ENCODE results near the gene CC2D1A.

The CC2D1A gene
- total RNA-seq, result 34.3 to 52.1 (median 41.3) reads per million in 9 experiments

- Mint-ChIP-seq H3K9me3 (no peaks in the 10 kb centered on the region), H3K4me1 (ENCODE audit: low read depth in 2 of 2) (peaks cover 14 to 16% of the 10 kb centered on the region in 2 donors), H3K27me3 (no peaks in the 10 kb centered on the region), H3K36me3 (ENCODE audit: insufficient read depth) (peaks cover 19% of the 10 kb centered on the region), H3K27ac (peak within 1 kb of the TSS; percentile 68 to 86), H3K4me3 (peak within 1 kb of the TSS; percentile 85 to 87)
- DNase-seq (peak; percentile 93 to 95 (median 93)), ATAC-seq (replicated peaks) (peak; percentile 99)
These were observed at the start of gene CC2D1A, which contains the start of gene BRME1 for GRCh38 chr19:13905634-13906520. Gene CC2D1A, plus strand, starts transcription at chr19:13906201. Its CDS starts 241 bp downstream, at chr19:13906442. Gene BRME1, minus strand, starts transcription at chr19:13906117. Its CDS starts 1,225 bp downstream, at chr19:13904892.

GRCh38 chr19:13856497-13856896, 49.5 kb upstream of the CC2D1A start:
- Mint-ChIP-seq H3K27ac (no peak overlapping the region), H3K4me3 (no peak overlapping the region), H3K27me3 (no peaks in the 10 kb centered on the region)

GRCh38 chr19:13859361-13859880, 46.6 kb upstream of the CC2D1A start:
- Mint-ChIP-seq H3K4me3 (peak overlapping the region; percentile 37 to 93), H3K4me1 (ENCODE audit: low read depth in 2 of 2) (peaks cover 25 to 28% of the 10 kb centered on the region in 2 donors), H3K36me3 (ENCODE audit: insufficient read depth) (peaks cover 21% of the 10 kb centered on the region), H3K27ac (no peak overlapping the region), H3K9me3 (no peaks in the 10 kb centered on the region), H3K27me3 (peaks cover 9 to 10% of the 10 kb centered on the region in 2 donors)
- ATAC-seq (replicated peaks), result no peak
- DNase-seq, result no peak

More at GRCh38 chr19:13856497-13856896, 49.5 kb upstream of the CC2D1A start:
- Mint-ChIP-seq H3K36me3 (ENCODE audit: insufficient read depth) (peaks cover 7% of the 10 kb centered on the region), H3K4me1 (ENCODE audit: low read depth in 2 of 2) (peaks cover 8 to 9% of the 10 kb centered on the region in 2 donors), H3K9me3 (no peaks in the 10 kb centered on the region)
- DNase-seq (no peak), ATAC-seq (replicated peaks) (no peak)

- Mint-ChIP-seq H3K9me3 (no peaks in the 10 kb centered on the region), H3K4me3 (peak overlapping the region; percentile 93 to 95), H3K27me3 (peaks cover 15% of the 10 kb centered on the region in 2 donors), H3K36me3 (ENCODE audit: insufficient read depth) (peaks cover 21% of the 10 kb centered on the region), H3K27ac (peak overlapping the region; percentile 100), H3K4me1 (ENCODE audit: low read depth in 2 of 2) (peaks cover 28 to 31% of the 10 kb centered on the region in 2 donors)
- DNase-seq (no peak), ATAC-seq (replicated peaks) (no peak)
These were observed 45.2 kb upstream of the CC2D1A start for GRCh38 chr19:13860679-13861391.

GRCh38 chr19:13861392-13861713, 44.6 kb upstream of the CC2D1A start:
- no peaks in the 10 kb centered on the region for H3K9me3 Mint-ChIP-seq
- no peak for DNase-seq
- H3K27me3 Mint-ChIP-seq, result peaks cover 18 to 20% of the 10 kb centered on the region in 2 donors
- peak overlapping the region; percentile 100 for H3K27ac Mint-ChIP-seq
- ATAC-seq (replicated peaks), result peak; percentile 40
- H3K4me3 Mint-ChIP-seq, result peak overlapping the region; percentile 93 to 95
- H3K4me1 Mint-ChIP-seq (ENCODE audit: low read depth in 2 of 2), result peaks cover 30 to 35% of the 10 kb centered on the region in 2 donors
- peaks cover 21% of the 10 kb centered on the region for H3K36me3 Mint-ChIP-seq (ENCODE audit: insufficient read depth)

GRCh38 chr19:13861714-13862531, 44.1 kb upstream of the CC2D1A start:
- ATAC-seq (replicated peaks) (peak; percentile 88), DNase-seq (peak; percentile 83 to 86 (median 86))
- H3K27me3 Mint-ChIP-seq, result peaks cover 24 to 25% of the 10 kb centered on the region in 2 donors
- H3K9me3 Mint-ChIP-seq, result no peaks in the 10 kb centered on the region
- H3K27ac Mint-ChIP-seq, result peak overlapping the region; percentile 100
- peak overlapping the region; percentile 93 to 95 for H3K4me3 Mint-ChIP-seq
- H3K4me1 Mint-ChIP-seq (ENCODE audit: low read depth in 2 of 2), result peaks cover 33 to 40% of the 10 kb centered on the region in 2 donors
- H3K36me3 Mint-ChIP-seq (ENCODE audit: insufficient read depth), result peaks cover 21% of the 10 kb centered on the region

- H3K4me3 Mint-ChIP-seq, result peak overlapping the region; percentile 57 to 93
- ATAC-seq (replicated peaks) (no peak), DNase-seq (peak in 1 of 3 experiments; percentile 14)
- H3K9me3 Mint-ChIP-seq, result no peaks in the 10 kb centered on the region
- H3K27ac Mint-ChIP-seq, result peak overlapping the region in 1 of 2 donors; percentile 100
- peaks cover 33 to 40% of the 10 kb centered on the region in 2 donors for H3K4me1 Mint-ChIP-seq (ENCODE audit: low read depth in 2 of 2)
- H3K36me3 Mint-ChIP-seq (ENCODE audit: insufficient read depth), result peaks cover 21% of the 10 kb centered on the region
- H3K27me3 Mint-ChIP-seq, result peaks cover 30 to 47% of the 10 kb centered on the region in 2 donors
These were observed 41.8 kb upstream of the CC2D1A start for GRCh38 chr19:13864046-13864666.

GRCh38 chr19:13864667-13865570, 41.1 kb upstream of the CC2D1A start:
- no peak for ATAC-seq (replicated peaks)
- peak overlapping the region in 1 of 2 donors; percentile 100 for H3K27ac Mint-ChIP-seq

GRCh38 chr19:13865571-13866462, 40.2 kb upstream of the CC2D1A start:
- ATAC-seq (replicated peaks), result no peak
- DNase-seq, result no peak
- H3K9me3 Mint-ChIP-seq, result no peaks in the 10 kb centered on the region
- H3K27ac Mint-ChIP-seq, result no peak overlapping the region
- H3K27me3 Mint-ChIP-seq, result peaks cover 30 to 52% of the 10 kb centered on the region in 2 donors
- H3K4me3 Mint-ChIP-seq, result peak overlapping the region; percentile 66 to 93
- peaks cover 31 to 38% of the 10 kb centered on the region in 2 donors for H3K4me1 Mint-ChIP-seq (ENCODE audit: low read depth in 2 of 2)
- H3K36me3 Mint-ChIP-seq (ENCODE audit: insufficient read depth), result peaks cover 19% of the 10 kb centered on the region

More at GRCh38 chr19:13864667-13865570, 41.1 kb upstream of the CC2D1A start:
- H3K4me3 Mint-ChIP-seq, result peak overlapping the region; percentile 57 to 93
- DNase-seq, result no peak
- H3K36me3 Mint-ChIP-seq (ENCODE audit: insufficient read depth), result peaks cover 21% of the 10 kb centered on the region
- H3K4me1 Mint-ChIP-seq (ENCODE audit: low read depth in 2 of 2), result peaks cover 33 to 40% of the 10 kb centered on the region in 2 donors
- peaks cover 30 to 52% of the 10 kb centered on the region in 2 donors for H3K27me3 Mint-ChIP-seq
- no peaks in the 10 kb centered on the region for H3K9me3 Mint-ChIP-seq

- Mint-ChIP-seq H3K4me1 (ENCODE audit: low read depth in 2 of 2) (peaks cover 25 to 31% of the 10 kb centered on the region in 2 donors), H3K27me3 (peaks cover 30 to 52% of the 10 kb centered on the region in 2 donors), H3K4me3 (peak overlapping the region; percentile 66 to 68), H3K9me3 (no peaks in the 10 kb centered on the region), H3K36me3 (ENCODE audit: insufficient read depth) (peaks cover 16% of the 10 kb centered on the region), H3K27ac (no peak overlapping the region)
- ATAC-seq (replicated peaks), result no peak
- DNase-seq, result no peak
These were observed 39.4 kb upstream of the CC2D1A start for GRCh38 chr19:13866463-13867046.

Measured in effector memory CD8-positive, alpha-beta T cell (primary cell).